Upper lobe of left lung (tissue), 6 donors: Measurements from ENCODE around the gene KDF1. TPM values are rescaled to one million over a fixed set of nuclear protein-coding genes. Genes with fewer than 3 reads are reported as not detected.
A peak's percentile ranks its signal among the peaks of the same experiment; 100 is the strongest.

Experiments used
- ATAC-seq, 2 donors: fragments of 200-7000 bp; cut with Tn5 transposase; one replicate each; pipeline ENCODE4 v1.9.1; 2022; ENCODE audit warnings: mild to moderate bottlenecking in 2 of 2, moderate library complexity in 2 of 2; ENCODE audit not compliant: low FRiP score in 2 of 2
- DNase-seq, 2 donors: peaks; one replicate each; pipeline ENCODE4 v3.0.0-alpha.2; 2019 to 2020
- H3K27ac ChIP-seq, 4 donors: fragments of 200-600 bp; sonication (generic); one replicate each; pipeline ENCODE4 v1.5.1; 2016 to 2019
- H3K27me3 ChIP-seq, 4 donors: fragments of 200-600 bp; sonication (generic); one replicate each; pipeline ENCODE4 v1.5.1; 2017 to 2019
- H3K36me3 ChIP-seq, 4 donors: fragments of 200-600 bp; sonication (generic); one replicate each; pipeline ENCODE4 v1.5.1; 2016 to 2019
- H3K4me1 ChIP-seq, 4 donors: fragments of 200-600 bp; sonication (generic); one replicate each; pipeline ENCODE4 v1.5.1; 2018 to 2019
- H3K4me3 ChIP-seq, 4 donors: fragments of 200-600 bp; sonication (generic); one replicate each; pipeline ENCODE4 v1.5.1; 2017 to 2019; ENCODE audit warnings: mild to moderate bottlenecking in 2 of 4, moderate library complexity in 1 of 4
- H3K9me3 ChIP-seq, 4 donors: fragments of 200-600 bp; sonication (generic); one replicate each; pipeline ENCODE4 v1.5.1; 2018 to 2019
- CTCF ChIP-seq, 6 experiments: fragments of 450-650 bp in 4 of 6; fragments of 200-600 bp in 2 of 6; sonication (generic) in 2 of 6; IDR thresholded peaks; one replicate each; pipeline ENCODE4 v1.5.1; 2016 to 2019; ENCODE audit warnings: antibody characterized with exemption in 6 of 6
- EP300 ChIP-seq, 4 donors: sonication (generic); formaldehyde crosslinking; IDR thresholded peaks; one replicate each; pipeline ENCODE4 v1.5.1; 2017; ENCODE audit warnings: antibody characterized with exemption in 4 of 4, control low read depth in 2 of 4
- POLR2A ChIP-seq, 4 donors: fragments of 450-650 bp; IDR thresholded peaks; one replicate each; pipeline ENCODE4 v1.5.1; 2016 to 2017; ENCODE audit warnings: antibody characterized with exemption in 4 of 4, mild to moderate bottlenecking in 2 of 4
- POLR2AphosphoS5 ChIP-seq, 2 donors: sonication (generic); formaldehyde crosslinking; IDR thresholded peaks; one replicate each; pipeline ENCODE4 v1.5.1; 2017; ENCODE audit warnings: antibody characterized with exemption in 2 of 2
- WGBS, 2 donors: methylation state at CpG; one replicate each; pipeline ENCODE4 v1.1.5; 2017 to 2018; 5-methylcytosine and 5-hydroxymethylcytosine counted together
- total RNA-seq, 6 donors: library from RNA; depleted of rRNA in 4 of 6; stranded (reverse); fragments of >200 nt in 4 of 6; gene quantifications; one replicate each; pipeline versions ENCODE4 v1.1.0 to v1.2.1, GENCODE V29; 2016 to 2021
- donor health status: DM: no; HTN: no; CAD: no; lungs with moderate emphysema.
- donor health status: DM: no; HTN: yes; CAD: no; lungs with severe emphysema.

The KDF1 gene
- total RNA-seq, result 10 to 100 TPM in 4 of 6 donors, 1 to 10 TPM in 2; 7.7 to 23.3 (median 11.8) TPM

- 1 to 4% methylated on average over 5 to 52 of the region's 86 CpGs for WGBS, 2 donors
- peak within 1 kb of the TSS; percentile 11 to 73 (median 68) for H3K4me3 ChIP-seq
- peaks cover 0 to 15% (median 10%) of the 10 kb centered on the region in 4 donors for H3K27me3 ChIP-seq
- peak within 1 kb of the TSS; percentile 49 to 77 (median 76) for H3K27ac ChIP-seq
- no peaks in the 10 kb centered on the region for H3K9me3 ChIP-seq
- H3K4me1 ChIP-seq, result peaks cover 11 to 25% (median 16%) of the 10 kb centered on the region in 4 donors
- H3K36me3 ChIP-seq, result no peaks in the 10 kb centered on the region
- DNase-seq (peak; percentile 88 to 95), ATAC-seq (peak; percentile 84 to 95)
- TF ChIP-seq POLR2A (IDR thresholded peaks at IDR 0.05), result peak in 3 of 4 donors; percentile 45 to 82 (median 46)
- TF ChIP-seq POLR2AphosphoS5 (IDR thresholded peaks at IDR 0.05), result peak in 1 of 2 donors; percentile 50
- peak in 4 of 6 experiments; percentile 22 to 80 (median 56) for TF ChIP-seq CTCF (IDR thresholded peaks at IDR 0.05)
- no peak for TF ChIP-seq EP300 (IDR thresholded peaks at IDR 0.05)
These were observed at the start of gene KDF1 for GRCh38 chr1:26959722-26960624. KDF1 (minus strand) TSS chr1:26960468; CDS start chr1:26952380, 8,088 bp downstream.

- WGBS, 2 donors, result 60% methylated on average over 1 to 6 of the region's 6 CpGs
- Histone ChIP-seq H3K36me3 (peaks cover 0 to 16% (median 4%) of the 10 kb centered on the region in 4 donors), H3K4me3 (peak overlapping the region in 2 of 4 donors; percentile 62 to 63), H3K27me3 (no peaks in the 10 kb centered on the region), H3K4me1 (peaks cover 19 to 73% (median 54%) of the 10 kb centered on the region in 4 donors), H3K27ac (peak overlapping the region; percentile 71 to 89 (median 86)), H3K9me3 (no peaks in the 10 kb centered on the region)
- peak in 1 of 2 donors; percentile 57 for DNase-seq
- TF ChIP-seq POLR2A (IDR thresholded peaks at IDR 0.05) (peak in 1 of 4 donors; percentile 16), POLR2AphosphoS5 (IDR thresholded peaks at IDR 0.05) (peak in 1 of 2 donors; percentile 18), CTCF (IDR thresholded peaks at IDR 0.05) (peak in 1 of 6 experiments; percentile 10), EP300 (IDR thresholded peaks at IDR 0.05) (no peak)
- peak in 1 of 2 donors; percentile 4 for ATAC-seq
These were observed 49.4 kb upstream of the KDF1 start for GRCh38 chr1:27009601-27010197.

- peak; percentile 27 to 72 for ATAC-seq
- peak; percentile 87 to 90 for DNase-seq
- no peak overlapping the region for H3K4me3 ChIP-seq
- H3K27ac ChIP-seq, result peak overlapping the region; percentile 71 to 83 (median 73)
- peaks cover 0 to 16% (median 4%) of the 10 kb centered on the region in 4 donors for H3K36me3 ChIP-seq
- H3K9me3 ChIP-seq, result no peaks in the 10 kb centered on the region
- no peaks in the 10 kb centered on the region for H3K27me3 ChIP-seq
- peaks cover 19 to 82% (median 64%) of the 10 kb centered on the region in 4 donors for H3K4me1 ChIP-seq
- TF ChIP-seq POLR2AphosphoS5 (IDR thresholded peaks at IDR 0.05) (peak; percentile 71 to 77), POLR2A (IDR thresholded peaks at IDR 0.05) (peak in 2 of 4 donors; percentile 27 to 45), CTCF (IDR thresholded peaks at IDR 0.05) (no peak), EP300 (IDR thresholded peaks at IDR 0.05) (peak in 3 of 4 donors; percentile 42 to 80 (median 54))
- WGBS, 2 donors, result 60 to 72% methylated on average over 9 of the region's 9 CpGs
These were observed 47.8 kb upstream of the KDF1 start for GRCh38 chr1:27007909-27008582.

GRCh38 chr1:27006683-27007082, 46.4 kb upstream of the KDF1 start:
- H3K27ac ChIP-seq, result peak overlapping the region; percentile 61 to 74 (median 69)
- peaks cover 23 to 75% (median 59%) of the 10 kb centered on the region in 4 donors for H3K4me1 ChIP-seq
- no peak for TF ChIP-seq CTCF (IDR thresholded peaks at IDR 0.05)
- peaks cover 0 to 16% (median 4%) of the 10 kb centered on the region in 4 donors for H3K36me3 ChIP-seq
- H3K27me3 ChIP-seq, result no peaks in the 10 kb centered on the region
- WGBS, 2 donors, result 71 to 77% methylated on average over 6 to 10 of the region's 13 CpGs
- ATAC-seq (no peak), DNase-seq (peak; percentile 69)
- H3K4me3 ChIP-seq, result no peak overlapping the region
- H3K9me3 ChIP-seq, result no peaks in the 10 kb centered on the region
